HG03103 (cell line): ENCODE measurements around the gene MAPK7.

ENCODE experiments used
- ATAC-seq: cut with Tn5 transposase; IDR thresholded peaks from one replicate; pipeline ENCODE4 v1.9.1; 2021; ENCODE audit warnings: low read depth; ENCODE audit not compliant: unreplicated experiment

MAPK7 gene

GRCh38 chr17:19362277-19363113, 15.8 kb upstream of the MAPK7 start, which contains the start of gene B9D1:
Gene B9D1, minus strand, starts transcription at chr17:19362723. Its CDS starts 154 bp downstream, at chr17:19362569.
- ATAC-seq, result peak; percentile 72

- ATAC-seq, result no peak
Observed at GRCh38 chr17:19363114-19363438, 15.2 kb upstream of the MAPK7 start.

- no peak for ATAC-seq
Observed at GRCh38 chr17:19363460-19364035, 14.8 kb upstream of the MAPK7 start.

- no peak for ATAC-seq
Observed at GRCh38 chr17:19364699-19365498, 13.4 kb upstream of the MAPK7 start.

- no peak for ATAC-seq
Observed at GRCh38 chr17:19365499-19365817, 12.8 kb upstream of the MAPK7 start.

GRCh38 chr17:19365833-19366636, 12.3 kb upstream of the MAPK7 start:
- ATAC-seq, result no peak

GRCh38 chr17:19366637-19366972, 11.7 kb upstream of the MAPK7 start:
- no peak for ATAC-seq

- ATAC-seq, result no peak
Observed at GRCh38 chr17:19368229-19368628, 10.1 kb upstream of the MAPK7 start.

- ATAC-seq, result no peak
Observed at GRCh38 chr17:19369107-19369778, 9.1 kb upstream of the MAPK7 start.

- no peak for ATAC-seq
Observed at GRCh38 chr17:19369846-19370492, 8.3 kb upstream of the MAPK7 start.

GRCh38 chr17:19370493-19370960, 7.8 kb upstream of the MAPK7 start:
- ATAC-seq, result no peak

GRCh38 chr17:19371259-19372010, 6.9 kb upstream of the MAPK7 start:
- ATAC-seq, result no peak

- ATAC-seq, result no peak
Observed at GRCh38 chr17:19372011-19372370, 6.3 kb upstream of the MAPK7 start.

- ATAC-seq, result no peak
Observed at GRCh38 chr17:19372439-19372838, 5.9 kb upstream of the MAPK7 start.

GRCh38 chr17:19372866-19373504, 5.3 kb upstream of the MAPK7 start:
- ATAC-seq, result no peak

GRCh38 chr17:19374136-19374535, 4.2 kb upstream of the MAPK7 start:
- ATAC-seq, result no peak

GRCh38 chr17:19375732-19376131, 2.6 kb upstream of the MAPK7 start:
- no peak for ATAC-seq

- no peak for ATAC-seq
Observed at GRCh38 chr17:19376811-19377210, 1.5 kb upstream of the MAPK7 start.
